ENCODE measurements around the gene HSH2D. TPM values are rescaled to one million over a fixed set of nuclear protein-coding genes. Genes with fewer than 3 reads are reported as not detected.

HSH2D gene
- total RNA-seq, 1 donor from 2014 or later, result not detected

- Mint-ChIP-seq H3K4me3 (ENCODE audit: unreplicated experiment) (no peak overlapping the region), H3K9me3 (ENCODE audit: unreplicated experiment) (peaks cover 6% of the 10 kb centered on the region), H3K4me1 (ENCODE audit: low read depth, unreplicated experiment) (peaks cover 3% of the 10 kb centered on the region), H3K27me3 (ENCODE audit: unreplicated experiment) (peaks cover 4% of the 10 kb centered on the region), H3K36me3 (ENCODE audit: unreplicated experiment) (no peaks in the 10 kb centered on the region), H3K27ac (ENCODE audit: unreplicated experiment) (no peak overlapping the region)
- no peak for TF ChIP-seq CTCF (IDR thresholded peaks at IDR 0.05; ENCODE audit: partially characterized antibody, unreplicated experiment)
- no peak for DNase-seq
These were observed 22.3 kb upstream of the HSH2D start for GRCh38 chr19:16121141-16121540.

- Mint-ChIP-seq H3K27ac (ENCODE audit: unreplicated experiment) (no peak overlapping the region), H3K9me3 (ENCODE audit: unreplicated experiment) (peaks cover 6% of the 10 kb centered on the region), H3K36me3 (ENCODE audit: unreplicated experiment) (no peaks in the 10 kb centered on the region), H3K27me3 (ENCODE audit: unreplicated experiment) (peaks cover 4% of the 10 kb centered on the region), H3K4me1 (ENCODE audit: low read depth, unreplicated experiment) (peaks cover 3% of the 10 kb centered on the region), H3K4me3 (ENCODE audit: unreplicated experiment) (no peak overlapping the region)
- TF ChIP-seq CTCF (IDR thresholded peaks at IDR 0.05; ENCODE audit: partially characterized antibody, unreplicated experiment), result no peak
- no peak for DNase-seq
These were observed 21.5 kb upstream of the HSH2D start for GRCh38 chr19:16121967-16122366.

DNA sequence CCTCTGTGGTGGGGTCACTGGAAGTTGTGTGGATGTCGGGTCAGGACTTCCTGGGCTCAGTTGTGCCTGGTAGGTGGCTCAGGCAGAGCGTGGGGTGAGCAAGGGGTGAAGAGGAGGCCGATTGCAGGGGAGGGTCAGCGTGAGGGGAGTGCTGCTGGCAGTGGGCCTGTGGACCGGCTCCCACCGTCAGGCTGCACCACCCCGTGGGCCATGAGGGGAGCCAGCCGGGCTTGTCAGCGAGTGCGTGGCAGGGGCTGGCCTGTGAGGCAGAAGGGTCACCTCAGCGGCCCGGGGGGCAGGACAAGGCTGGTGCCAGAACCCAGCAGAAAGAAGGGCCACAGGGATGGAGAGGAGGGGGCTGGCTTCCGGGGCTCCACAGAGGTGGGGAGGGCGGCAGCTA lies 18.5 kb upstream of the HSH2D start:
- Mint-ChIP-seq H3K27ac (ENCODE audit: unreplicated experiment) (no peak overlapping the region), H3K9me3 (ENCODE audit: unreplicated experiment) (peaks cover 6% of the 10 kb centered on the region), H3K4me1 (ENCODE audit: low read depth, unreplicated experiment) (peaks cover 3% of the 10 kb centered on the region), H3K36me3 (ENCODE audit: unreplicated experiment) (no peaks in the 10 kb centered on the region), H3K27me3 (ENCODE audit: unreplicated experiment) (peaks cover 4% of the 10 kb centered on the region), H3K4me3 (ENCODE audit: unreplicated experiment) (no peak overlapping the region)
- DNase-seq, result no peak
- TF ChIP-seq CTCF (IDR thresholded peaks at IDR 0.05; ENCODE audit: partially characterized antibody, unreplicated experiment), result no peak

DNA sequence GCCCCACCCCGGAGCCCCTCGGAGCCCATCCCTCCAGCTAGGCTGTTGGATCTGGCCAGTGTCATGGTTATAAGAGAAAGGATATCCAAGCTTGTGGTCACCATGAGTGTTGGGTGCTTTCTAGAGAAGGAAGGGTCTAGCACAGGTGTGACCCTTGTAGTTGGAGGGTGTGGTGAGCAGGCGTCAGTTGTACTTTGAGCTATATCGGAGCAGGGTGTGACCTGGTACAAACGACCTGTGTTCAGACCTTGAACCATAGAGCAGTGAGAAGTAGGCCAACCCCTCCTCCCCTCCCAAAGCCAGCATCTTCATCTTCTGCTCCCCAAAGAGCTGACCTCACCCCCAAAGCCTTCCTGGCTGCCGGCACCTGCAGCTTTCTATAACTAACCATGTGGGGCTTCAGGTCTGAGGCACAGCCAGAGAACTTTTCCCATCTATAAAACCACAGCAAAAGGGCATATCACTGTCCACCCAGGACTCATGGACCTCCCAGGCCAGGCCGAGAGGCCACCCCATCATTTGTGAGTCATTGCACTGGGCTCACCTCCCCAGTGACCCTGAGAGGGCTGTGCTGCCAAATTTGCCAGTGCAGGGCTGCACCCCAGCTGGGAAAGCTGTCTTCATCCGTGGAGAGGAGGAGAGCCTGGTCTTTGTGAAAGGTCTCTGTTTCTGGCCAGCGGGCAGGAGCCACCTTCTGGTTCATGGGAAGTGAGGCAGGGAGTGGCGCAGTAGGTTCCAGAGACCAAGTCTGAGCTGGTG lies 17.6 kb upstream of the HSH2D start:
- TF ChIP-seq CTCF (IDR thresholded peaks at IDR 0.05; ENCODE audit: partially characterized antibody, unreplicated experiment), result no peak
- Mint-ChIP-seq H3K27me3 (ENCODE audit: unreplicated experiment) (peaks cover 4% of the 10 kb centered on the region), H3K4me1 (ENCODE audit: low read depth, unreplicated experiment) (peaks cover 3% of the 10 kb centered on the region), H3K36me3 (ENCODE audit: unreplicated experiment) (no peaks in the 10 kb centered on the region), H3K4me3 (ENCODE audit: unreplicated experiment) (no peak overlapping the region), H3K9me3 (ENCODE audit: unreplicated experiment) (peaks cover 7% of the 10 kb centered on the region), H3K27ac (ENCODE audit: unreplicated experiment) (no peak overlapping the region)
- DNase-seq, result no peak

- TF ChIP-seq CTCF (IDR thresholded peaks at IDR 0.05; ENCODE audit: partially characterized antibody, unreplicated experiment), result no peak
- peaks cover 5% of the 10 kb centered on the region for H3K9me3 Mint-ChIP-seq (ENCODE audit: unreplicated experiment)
- no peak overlapping the region for H3K4me3 Mint-ChIP-seq (ENCODE audit: unreplicated experiment)
- no peak for DNase-seq
- H3K27ac Mint-ChIP-seq (ENCODE audit: unreplicated experiment), result no peak overlapping the region
- peaks cover 4% of the 10 kb centered on the region for H3K27me3 Mint-ChIP-seq (ENCODE audit: unreplicated experiment)
- H3K4me1 Mint-ChIP-seq (ENCODE audit: low read depth, unreplicated experiment), result peaks cover 3% of the 10 kb centered on the region
- H3K36me3 Mint-ChIP-seq (ENCODE audit: unreplicated experiment), result peaks cover 6% of the 10 kb centered on the region
These were observed 16.4 kb upstream of the HSH2D start for GRCh38 chr19:16127080-16127479.

Measured in glutamatergic neuron (in vitro differentiated cells).